GM06990 (cell line): ENCODE results near the gene SLC35B2.

Experiments used
- DNase-seq: peaks from one replicate; pipeline ENCODE4 v3.0.0-alpha.2; 2011; ENCODE audit not compliant: insufficient read length; ENCODE audit errors: extremely low read depth
- H3K27me3 ChIP-seq: replicated peaks from 2 replicates; pipeline ENCODE4 v1.6.0; 2011; ENCODE audit warnings: low read length; ENCODE audit not compliant: control insufficient read depth, insufficient read depth
- H3K36me3 ChIP-seq: 2 replicates; pipeline ENCODE4 v1.5.1; 2011; ENCODE audit warnings: low read length; ENCODE audit not compliant: control insufficient read depth, insufficient read depth
- H3K4me3 ChIP-seq: replicated peaks from 2 replicates; pipeline ENCODE4 v1.5.1; 2011; ENCODE audit warnings: low read depth, mild to moderate bottlenecking, control low read depth, low read length
- CTCF ChIP-seq: IDR thresholded peaks from 2 replicates; pipeline ENCODE4 v1.5.1; 2011; ENCODE audit warnings: low read length, control low read depth, mild to moderate bottlenecking, inconsistent platforms; ENCODE audit not compliant: insufficient read depth, poor library complexity, severe bottlenecking

The SLC35B2 gene

GRCh38 chr6:44229376-44230033 lies 27.8 kb downstream of the SLC35B2 start:
- DNase-seq = no peak
- Histone ChIP-seq H3K36me3 (peaks cover 24% of the 10 kb centered on the region), H3K4me3 (no peak overlapping the region), H3K27me3 (no peaks in the 10 kb centered on the region)
- TF ChIP-seq CTCF = no peak

GRCh38 chr6:44228836-44229235 lies 28.5 kb downstream of the SLC35B2 start:
- Histone ChIP-seq H3K4me3 (no peak overlapping the region), H3K36me3 (peaks cover 24% of the 10 kb centered on the region), H3K27me3 (no peaks in the 10 kb centered on the region)
- DNase-seq = no peak
- TF ChIP-seq CTCF = no peak

- H3K4me3 ChIP-seq = no peak overlapping the region
- H3K27me3 ChIP-seq = no peaks in the 10 kb centered on the region
- TF ChIP-seq CTCF = no peak
- no peak for DNase-seq
- H3K36me3 ChIP-seq = peaks cover 22% of the 10 kb centered on the region
These were observed 28.9 kb downstream of the SLC35B2 start for GRCh38 chr6:44228433-44228832.

GRCh38 chr6:44228031-44228430 lies 29.3 kb downstream of the SLC35B2 start:
- Histone ChIP-seq H3K27me3 (no peaks in the 10 kb centered on the region), H3K36me3 (peaks cover 19% of the 10 kb centered on the region), H3K4me3 (no peak overlapping the region)
- no peak for TF ChIP-seq CTCF
- DNase-seq = no peak

- peaks cover 15% of the 10 kb centered on the region for H3K36me3 ChIP-seq
- no peak for TF ChIP-seq CTCF
These were observed 30.1 kb downstream of the SLC35B2 start for GRCh38 chr6:44227148-44227793.

More at GRCh38 chr6:44227148-44227793, 30.1 kb downstream of the SLC35B2 start:
- DNase-seq = no peak
- no peaks in the 10 kb centered on the region for H3K27me3 ChIP-seq
- H3K4me3 ChIP-seq = no peak overlapping the region
